GM19455 (cell line): ENCODE data around the gene DNAH5.

Experiments used
- ATAC-seq: cut with Tn5 transposase; IDR thresholded peaks from one replicate; pipeline ENCODE4 v1.9.1; 2021; ENCODE audit not compliant: unreplicated experiment

DNAH5 gene

DNA sequence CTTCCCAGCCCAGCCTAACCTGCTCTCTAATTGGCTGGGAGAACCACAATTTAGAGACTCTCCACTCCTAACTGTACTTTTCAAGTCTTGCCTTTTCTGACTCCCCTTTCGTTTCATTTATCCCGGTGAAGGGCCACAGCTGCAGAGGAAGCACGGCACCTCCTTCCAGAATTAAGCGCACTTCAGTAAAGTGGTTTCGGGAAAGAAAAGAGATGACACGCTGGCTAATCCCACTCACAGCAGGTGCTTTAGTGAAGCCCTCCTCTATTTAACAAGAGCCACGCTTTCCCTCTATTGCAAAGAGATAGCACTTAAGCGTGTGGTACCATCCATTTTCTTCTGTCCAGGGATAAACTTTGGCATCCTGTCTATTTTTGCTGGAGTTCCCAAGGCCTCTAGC lies 4.8 kb downstream of the DNAH5 start:
- no peak for ATAC-seq

- ATAC-seq = no peak
Measured at GRCh38 chr5:13934921-13935320, 9.6 kb downstream of the DNAH5 start.

GRCh38 chr5:13934125-13934524 lies 10.4 kb downstream of the DNAH5 start:
- no peak for ATAC-seq

DNA sequence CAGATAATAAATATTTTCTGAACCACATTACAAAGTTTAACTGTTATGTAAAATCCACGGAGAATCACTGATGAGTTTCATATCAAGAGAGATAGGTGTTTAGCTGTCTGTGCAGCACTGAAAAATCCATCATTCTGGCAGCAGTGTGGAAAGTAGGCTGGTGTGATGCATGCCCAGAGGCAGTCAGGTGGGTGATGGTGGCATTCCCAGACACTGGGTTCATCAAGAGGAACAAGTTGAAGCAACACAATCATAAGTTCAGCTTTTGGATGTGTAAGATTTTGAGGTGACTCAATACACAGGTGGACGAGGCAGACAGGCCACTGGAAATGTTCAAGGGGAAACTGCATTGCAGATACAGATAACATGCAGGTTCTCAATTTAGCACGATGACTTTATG lies 11.9 kb downstream of the DNAH5 start:
- no peak for ATAC-seq

DNA sequence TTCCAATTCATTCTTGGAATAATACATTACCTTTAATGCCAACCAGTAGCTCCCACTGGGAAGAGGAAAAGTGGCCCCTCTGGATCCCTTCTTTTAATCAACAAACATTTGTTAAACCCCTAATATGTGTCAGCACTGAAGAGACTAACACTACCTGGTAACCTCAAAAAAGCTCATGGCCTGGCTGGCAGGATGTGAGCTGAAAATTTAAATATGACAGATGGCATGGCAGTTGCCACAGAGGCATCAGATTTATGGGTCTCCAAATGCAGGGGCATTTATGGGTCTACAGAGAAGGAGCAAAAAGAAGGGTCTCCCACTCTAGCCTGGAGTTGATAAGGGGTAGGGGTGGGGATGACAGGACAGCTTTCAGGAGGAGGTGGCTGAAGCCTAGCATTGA lies 12.5 kb downstream of the DNAH5 start:
- ATAC-seq = no peak

GRCh38 chr5:13930541-13931171 lies 13.8 kb downstream of the DNAH5 start:
- no peak for ATAC-seq

DNA sequence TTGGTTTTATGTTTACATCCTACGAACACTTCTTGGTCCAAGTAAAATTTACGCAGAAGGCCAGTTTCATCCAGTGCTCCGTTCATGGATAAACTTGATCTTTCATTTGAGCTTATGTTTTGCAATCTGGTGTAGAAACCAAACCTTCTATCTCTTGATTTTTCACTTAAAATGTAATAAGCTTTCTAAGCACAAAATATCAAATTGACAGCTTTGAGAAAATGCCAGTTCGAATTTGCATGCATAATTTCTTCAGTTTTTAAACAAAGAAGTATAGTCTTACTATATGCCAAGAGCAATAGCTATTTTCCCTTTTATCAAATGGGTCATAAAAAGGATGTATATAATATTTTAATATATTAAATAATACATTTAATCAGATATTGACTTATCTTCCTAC lies 17.8 kb downstream of the DNAH5 start:
- ATAC-seq = no peak

DNA sequence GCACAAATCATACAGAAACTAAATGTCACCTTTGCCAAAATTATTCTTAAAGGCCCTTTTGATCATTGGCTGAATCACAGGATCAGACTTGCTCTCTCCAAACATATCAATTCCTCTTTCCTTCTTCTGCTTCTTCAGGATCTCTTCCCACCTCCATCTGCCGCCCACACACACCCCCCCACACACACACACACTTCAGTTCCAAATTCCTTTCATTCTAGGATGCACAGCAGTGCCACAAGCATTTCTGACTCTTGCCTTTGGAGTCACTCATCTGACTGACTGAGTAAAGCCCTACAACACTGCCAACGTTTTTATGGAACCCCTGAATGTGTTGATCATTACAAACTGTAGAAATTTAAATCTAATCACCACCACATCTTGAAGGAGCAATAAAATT lies 22.9 kb downstream of the DNAH5 start:
- ATAC-seq = no peak

DNA sequence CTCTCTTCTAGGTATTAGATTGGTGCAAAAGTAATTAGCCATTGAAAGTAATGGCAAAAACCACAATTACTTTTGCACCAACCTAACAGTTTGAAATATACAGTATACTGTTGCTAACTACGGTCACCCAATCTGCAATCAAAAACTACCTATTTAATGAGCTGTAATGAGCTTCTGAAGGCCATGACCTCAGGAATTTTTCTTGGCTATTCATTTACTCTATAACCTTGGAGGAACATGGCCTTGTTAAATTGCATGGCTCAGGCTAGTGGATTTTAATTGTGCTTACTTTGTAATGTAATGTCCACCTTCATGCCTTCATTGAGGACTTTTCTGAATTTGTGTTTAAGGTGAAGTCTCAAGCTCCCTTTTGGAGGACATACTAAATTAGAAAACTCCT lies 24.7 kb downstream of the DNAH5 start:
- no peak for ATAC-seq

- no peak for ATAC-seq
Measured at GRCh38 chr5:13919087-13919486, 25.4 kb downstream of the DNAH5 start.

DNA sequence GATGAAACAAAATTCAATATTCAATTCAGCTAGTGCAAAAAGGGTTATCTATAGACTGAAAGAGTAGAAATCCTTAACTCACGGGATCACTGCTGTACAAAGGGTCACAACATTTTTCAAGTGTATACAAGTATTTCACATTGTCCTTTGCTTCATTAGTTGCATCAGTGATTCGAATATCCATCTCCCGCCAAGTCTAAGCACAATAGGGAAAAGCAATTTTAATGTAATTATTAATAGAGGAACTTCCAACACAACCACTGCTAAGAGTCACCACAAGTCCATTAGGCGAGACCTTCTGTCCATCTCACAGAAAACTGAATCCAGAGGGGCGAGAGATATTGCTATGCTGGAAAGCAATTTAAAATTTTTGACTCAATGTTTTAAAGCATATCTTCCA lies 27.4 kb downstream of the DNAH5 start:
- ATAC-seq = no peak

GRCh38 chr5:13913962-13914361 lies 30.5 kb downstream of the DNAH5 start:
- no peak for ATAC-seq

- ATAC-seq = no peak
Measured at GRCh38 chr5:13910637-13911288, 33.7 kb downstream of the DNAH5 start.

DNA sequence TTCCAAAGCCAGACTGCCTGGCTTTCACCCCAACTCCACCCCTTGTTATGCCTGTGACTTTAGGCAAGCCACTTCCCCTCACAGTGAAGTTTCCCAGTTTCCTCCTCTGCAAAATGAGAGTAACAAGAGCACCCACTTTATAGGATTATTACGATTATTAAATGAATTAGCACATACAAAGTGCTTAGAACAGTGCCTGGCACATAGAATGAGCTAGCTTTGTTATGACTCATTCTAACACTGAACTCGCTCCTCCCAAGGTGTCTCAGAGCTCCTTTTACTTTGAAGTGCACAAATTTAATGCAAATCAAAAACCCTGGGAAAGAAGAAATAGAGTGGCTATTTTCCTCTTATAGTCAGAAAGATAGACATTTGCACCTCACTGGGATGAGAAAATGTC lies 34.3 kb downstream of the DNAH5 start:
- ATAC-seq = no peak

DNA sequence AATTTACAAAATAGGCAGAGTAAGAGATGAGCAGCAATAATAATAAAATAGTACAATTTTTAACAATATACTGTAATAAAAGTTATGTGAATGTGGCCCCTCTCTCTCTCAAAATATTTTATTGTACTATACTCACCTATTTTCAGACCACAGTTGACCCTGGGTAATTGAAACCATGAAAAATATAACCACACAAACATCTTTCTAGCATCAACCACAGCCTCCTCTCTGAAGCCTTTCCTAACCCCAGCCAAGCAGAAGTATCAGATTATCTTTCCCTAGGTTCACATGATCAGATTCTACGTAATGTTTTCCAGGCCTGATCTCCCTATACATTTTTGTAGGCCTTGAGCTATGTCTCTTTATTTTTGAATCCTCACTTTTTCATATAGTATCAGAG lies 35.2 kb downstream of the DNAH5 start:
- no peak for ATAC-seq

DNA sequence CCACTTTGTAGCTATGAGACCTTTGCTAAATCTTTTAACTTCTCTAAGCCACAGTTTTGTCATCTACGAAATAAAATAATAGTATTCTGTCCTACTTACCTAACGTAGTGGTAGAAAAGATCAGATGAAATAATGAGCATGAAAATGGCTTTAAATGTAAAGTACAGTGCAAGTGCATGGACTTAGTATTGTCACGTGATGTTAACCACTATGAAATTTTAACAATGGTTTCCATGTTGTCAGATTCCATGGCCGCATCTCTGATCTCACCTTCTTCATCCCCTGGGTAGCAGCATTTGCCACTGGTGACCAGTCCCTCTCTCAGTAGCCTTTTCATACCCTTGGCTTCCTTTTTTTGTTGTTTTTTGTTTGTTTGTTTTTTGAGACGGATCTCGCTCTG lies 45.9 kb downstream of the DNAH5 start:
- ATAC-seq = no peak

DNA sequence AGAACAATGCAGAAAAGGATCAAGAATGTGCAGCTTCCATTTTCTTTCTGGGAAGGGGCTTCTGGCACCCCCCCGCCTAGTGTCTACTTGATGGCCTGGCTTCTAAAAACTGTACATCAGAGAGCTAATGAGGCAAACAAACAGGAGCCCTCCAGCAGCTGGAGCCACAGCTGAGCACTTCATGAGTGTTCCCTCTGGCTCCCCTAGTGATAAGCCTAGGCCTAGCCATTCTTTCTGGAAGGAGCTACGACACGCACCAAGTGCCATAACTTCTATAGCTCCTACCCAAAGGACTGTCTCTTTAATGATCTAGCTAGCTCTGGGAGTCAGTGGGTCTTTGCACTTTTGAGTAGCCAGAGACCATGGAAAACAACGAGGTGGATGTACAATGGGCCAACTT lies 66.1 kb downstream of the DNAH5 start:
- ATAC-seq = no peak

- no peak for ATAC-seq
Measured at GRCh38 chr5:13866792-13867191, 77.7 kb downstream of the DNAH5 start.

DNA sequence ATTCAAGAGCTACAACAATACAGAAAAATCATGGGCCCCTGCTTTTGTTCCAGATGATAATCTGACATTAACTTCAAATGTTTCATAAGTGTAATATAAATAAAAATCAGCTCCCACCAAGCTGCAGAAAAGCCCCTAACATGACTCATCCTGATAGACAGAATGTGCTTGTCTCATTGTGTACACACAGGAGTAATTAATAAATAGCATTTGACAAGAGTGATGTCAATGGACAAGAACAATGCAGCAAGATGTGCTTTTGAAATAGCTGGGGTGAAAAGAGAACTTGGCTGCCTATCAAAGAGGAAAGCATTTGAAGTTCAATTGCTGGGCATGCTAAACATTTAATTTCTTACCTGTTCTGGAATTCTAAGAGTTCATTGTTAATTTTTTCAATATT lies 79.2 kb downstream of the DNAH5 start:
- ATAC-seq = no peak

GRCh38 chr5:13860146-13860545 lies 84.3 kb downstream of the DNAH5 start:
- ATAC-seq = no peak

GRCh38 chr5:13859270-13860065 lies 85.0 kb downstream of the DNAH5 start:
- no peak for ATAC-seq

DNA sequence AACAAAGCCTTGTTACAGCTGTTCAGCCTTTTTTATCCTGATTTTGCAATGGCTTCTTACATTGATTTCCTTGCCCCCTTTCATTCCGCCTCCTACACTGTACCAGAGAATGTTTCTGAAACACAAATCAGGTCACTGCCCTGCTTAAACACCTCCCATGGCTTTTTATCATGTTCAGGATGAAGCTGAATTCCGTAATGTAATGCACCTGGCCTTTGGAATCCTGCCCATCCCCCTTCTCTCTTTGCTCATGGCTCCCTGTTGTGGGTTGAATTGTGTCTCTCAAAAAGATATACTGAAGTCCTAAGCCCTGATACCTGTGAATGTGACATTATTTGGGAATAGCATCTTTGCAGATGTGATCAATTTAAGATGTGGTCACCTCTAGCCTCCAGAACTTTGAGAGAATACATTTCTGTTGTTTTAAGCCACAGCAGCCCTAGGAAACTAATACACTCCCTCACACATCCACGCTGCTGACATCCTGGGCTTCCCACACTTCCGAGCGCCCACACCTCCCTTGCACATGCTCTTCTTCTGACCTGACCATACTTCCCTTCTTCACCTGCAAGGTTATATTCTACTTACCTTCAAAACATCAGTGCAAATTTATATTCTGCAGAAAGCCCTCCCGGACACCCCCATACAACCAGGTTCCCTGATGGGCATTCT lies 101.2 kb downstream of the DNAH5 start:
- no peak for ATAC-seq
